Muscle of back (tissue), 11 donors: ENCODE results near the gene RAD51AP2. TPM values are rescaled to one million over a fixed set of nuclear protein-coding genes. Genes with fewer than 3 reads are reported as not detected.

Experiments used
- DNase-seq, 3 donors: peaks; one replicate each; pipeline versions ENCODE4 v3.0.0 to v3.0.0-alpha.2; 2013
- polyA plus RNA-seq, 10 donors: library from polyadenylated mRNA; unstranded; fragments of 120-200 nt; gene quantifications; one replicate each; pipeline ENCODE4 v1.2.1, GENCODE V29; 2013; ENCODE audit not compliant: insufficient read length in 10 of 10

Gene RAD51AP2
- polyA plus RNA-seq, 10 donors, result 0.07 to 0.45 (median 0.14) TPM

GRCh38 chr2:17470855-17471641 lies 47.2 kb downstream of the RAD51AP2 start:
- DNase-seq, result peak in 1 of 3 donors; percentile 11

GRCh38 chr2:17461087-17461475 lies 57.2 kb downstream of the RAD51AP2 start:
- no peak for DNase-seq

Other genes starting within 250 kb of the RAD51AP2 start
- gene VSNL1, start 22.3 kb upstream of the RAD51AP2 start, polyA plus RNA-seq, result 1 to 10 TPM; 3.7 to 9.4 (median 6.5) TPM
- 10 to 100 TPM; 28.1 to 60.3 (median 41.5) TPM for gene SMC6, start 235.4 kb upstream of the RAD51AP2 start, polyA plus RNA-seq
- 10 to 100 TPM in 4 of 10 donors, 1 to 10 TPM in 6; 6.6 to 19.0 (median 9.1) TPM for gene GEN1, start 235.7 kb upstream of the RAD51AP2 start, polyA plus RNA-seq